H1 (cell line): ENCODE data around the gene ATOH8. TPM values are rescaled to one million over a fixed set of nuclear protein-coding genes. Genes with fewer than 3 reads are reported as not detected.

Experiments
- E2F6 ChIP-seq: IDR thresholded peaks from 2 replicates; pipeline ENCODE4 v1.6.1; 2012; ENCODE audit warnings: inconsistent platforms
- polyA plus RNA-seq, 7 experiments: library from polyadenylated mRNA; depleted of rRNA in 3 of 7; stranded (reverse) in 5 of 7; unstranded in 2 of 7; fragments of >200 nt in 5 of 7; fragments of 200-250 nt in 2 of 7; gene quantifications; 1 replicate in 5 of 7; 2 replicates in 1 of 7; 4 replicates in 1 of 7; pipeline versions ENCODE4 v1.2.1 to v1.2.3, GENCODE V29; 2011 to 2013; ENCODE audit warnings: missing spikeins in 2 of 7, mixed read lengths in 2 of 7
- total RNA-seq: library from RNA; stranded (reverse); fragmentation: NEBNext Ultra II Directional; extraction: Animal tissue kit (Norgen Biotek cat#: 25700); gene quantifications from 2 replicates; pipeline ENCODE4 v1.2.1, GENCODE V29; 2021

The ATOH8 gene
- total and polyA plus RNA-seq, 2 of the 8 experiments (the other 6 are each of a cell fraction or from before 2014, with no cell fraction given): 0.50 to 0.53 TPM

DNA sequence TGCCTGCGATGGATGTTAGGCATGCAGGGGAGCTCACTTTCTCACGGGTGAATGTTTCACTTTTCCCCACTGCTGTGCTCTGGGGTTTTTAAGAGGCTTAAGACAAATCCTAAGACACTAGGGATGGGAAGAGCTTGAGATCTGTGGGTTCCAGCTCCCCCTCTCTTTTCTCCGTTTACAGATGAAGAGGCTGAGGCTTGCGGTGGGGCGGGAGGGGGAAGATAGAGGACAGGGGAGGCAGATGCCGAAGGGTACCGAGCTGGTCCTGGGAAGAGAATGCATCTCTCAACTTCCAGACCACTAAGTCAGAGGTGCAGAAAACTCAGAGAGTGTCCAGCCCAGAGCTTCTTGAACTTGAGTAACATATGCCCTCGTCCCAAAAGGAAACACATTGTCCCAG lies 8.2 kb upstream of the ATOH8 start (continued):
- TF ChIP-seq E2F6: no peak
